HG03103 (cell line): ENCODE results near the gene NPDC1.
"Not testable (repeated sequence)": the region's sequence is repeated elsewhere in the genome, so short reads cannot be mapped to it uniquely, and the experiment has no call there.

ENCODE experiments used
- ATAC-seq: cut with Tn5 transposase; IDR thresholded peaks from one replicate; pipeline ENCODE4 v1.9.1; 2021; ENCODE audit warnings: low read depth; ENCODE audit not compliant: unreplicated experiment

Gene NPDC1

GRCh38 chr9:137042751-137043727, 2.9 kb downstream of the NPDC1 start:
- no peak for ATAC-seq

GRCh38 chr9:137041124-137041523, 4.9 kb downstream of the NPDC1 start:
- ATAC-seq: no peak

GRCh38 chr9:137040568-137040967, 5.4 kb downstream of the NPDC1 start:
- no peak for ATAC-seq

- no peak for ATAC-seq
These were observed 6.2 kb downstream of the NPDC1 start for GRCh38 chr9:137039611-137040366.

- no peak for ATAC-seq
These were observed 7.1 kb downstream of the NPDC1 start for GRCh38 chr9:137038916-137039315.

- no peak for ATAC-seq
These were observed 8.5 kb downstream of the NPDC1 start for GRCh38 chr9:137037483-137037882.

- ATAC-seq: no peak
These were observed 8.9 kb downstream of the NPDC1 start for GRCh38 chr9:137037035-137037434.

- no peak for ATAC-seq
These were observed 10.0 kb downstream of the NPDC1 start for GRCh38 chr9:137035937-137036336.

GRCh38 chr9:137035507-137035834, 10.5 kb downstream of the NPDC1 start:
- no peak for ATAC-seq

- no peak for ATAC-seq
These were observed 11.1 kb downstream of the NPDC1 start for GRCh38 chr9:137034709-137035506.

- ATAC-seq: no peak
These were observed 11.8 kb downstream of the NPDC1 start for GRCh38 chr9:137034039-137034708.

- ATAC-seq: not testable (repeated sequence)
These were observed 12.5 kb downstream of the NPDC1 start for GRCh38 chr9:137033481-137033880.

GRCh38 chr9:137032858-137033257, 13.1 kb downstream of the NPDC1 start:
- ATAC-seq: no peak

- no peak for ATAC-seq
These were observed 13.9 kb downstream of the NPDC1 start, which contains the start of gene FUT7 for GRCh38 chr9:137031904-137032640. TSS of gene FUT7 (minus strand) at chr9:137032088. CDS start at chr9:137031991, 97 bp downstream.

- ATAC-seq: no peak
These were observed 15.1 kb downstream of the NPDC1 start for GRCh38 chr9:137030538-137031527.

- no peak for ATAC-seq
These were observed 16.0 kb downstream of the NPDC1 start for GRCh38 chr9:137030006-137030405.

GRCh38 chr9:137029058-137029936, 16.7 kb downstream of the NPDC1 start:
- no peak for ATAC-seq
